ENCODE measurements around the gene C9orf43.
A peak's percentile ranks its signal among the peaks of the same experiment; 100 is the strongest.
"Not testable (repeated sequence)": the region's sequence is repeated elsewhere in the genome, so short reads cannot be mapped to it uniquely, and the experiment has no call there.

The C9orf43 gene

GRCh38 chr9:113381909-113382411 is 28.6 kb upstream of the C9orf43 start:
- no peak for DNase-seq

GRCh38 chr9:113386571-113387393 is 23.8 kb upstream of the C9orf43 start:
- DNase-seq = no peak

- no peak for DNase-seq
These were observed 22.9 kb upstream of the C9orf43 start for GRCh38 chr9:113387560-113388230.

- DNase-seq = no peak
These were observed 21.7 kb upstream of the C9orf43 start for GRCh38 chr9:113388833-113389232.

GRCh38 chr9:113389451-113389850 is 21.1 kb upstream of the C9orf43 start:
- DNase-seq = no peak

GRCh38 chr9:113390192-113390960 is 20.2 kb upstream of the C9orf43 start:
- no peak for DNase-seq

- DNase-seq = no peak
These were observed 18.6 kb upstream of the C9orf43 start for GRCh38 chr9:113391917-113392316.

GRCh38 chr9:113393281-113393680 is 17.3 kb upstream of the C9orf43 start:
- no peak for DNase-seq

GRCh38 chr9:113395000-113395861 is 15.3 kb upstream of the C9orf43 start:
- no peak for DNase-seq

GRCh38 chr9:113397203-113397631 is 13.3 kb upstream of the C9orf43 start:
- no peak for DNase-seq

- DNase-seq = no peak
These were observed 11.8 kb upstream of the C9orf43 start for GRCh38 chr9:113398796-113399195.

- DNase-seq = no peak
These were observed 10.8 kb upstream of the C9orf43 start for GRCh38 chr9:113399646-113400200.

GRCh38 chr9:113401027-113401792 is 9.3 kb upstream of the C9orf43 start, which contains the start of gene ALAD:
Gene ALAD, minus strand, starts transcription at chr9:113401284. Its CDS starts 7,725 bp downstream, at chr9:113393559.
- DNase-seq = peak; percentile 99

GRCh38 chr9:113403646-113404045 is 6.9 kb upstream of the C9orf43 start:
- no peak for DNase-seq

- not testable (repeated sequence) for DNase-seq
These were observed 4.2 kb upstream of the C9orf43 start for GRCh38 chr9:113406353-113406752.

- peak; percentile 63 for DNase-seq
These were observed 3.6 kb upstream of the C9orf43 start for GRCh38 chr9:113406873-113407511.

GRCh38 chr9:113409481-113409880 is 1.1 kb upstream of the C9orf43 start:
- no peak for DNase-seq

GRCh38 chr9:113409883-113410206 is 702 bp upstream of the C9orf43 start:
- no peak for DNase-seq

GRCh38 chr9:113416149-113416721 is 5.7 kb downstream of the C9orf43 start:
- peak; percentile 35 for DNase-seq

GRCh38 chr9:113417370-113417769 is 6.8 kb downstream of the C9orf43 start:
- DNase-seq = no peak
